ES-I3 (cell line): ENCODE measurements around the gene ZNF222.

Experiments
- H3K36me3 ChIP-seq: 2 replicates; pipeline ENCODE4 v1.6.1; 2013; ENCODE audit warnings: mild to moderate bottlenecking, low read length, control low read depth, moderate library complexity; ENCODE audit not compliant: insufficient read depth
- H3K4me1 ChIP-seq: 2 replicates; pipeline ENCODE4 v1.6.1; 2013; ENCODE audit warnings: mild to moderate bottlenecking, control low read depth, low read length; ENCODE audit not compliant: insufficient read depth
- H3K9ac ChIP-seq: 2 replicates; pipeline ENCODE4 v1.6.1; 2013; ENCODE audit warnings: low read depth, mild to moderate bottlenecking, low read length, moderate library complexity
- H3K9me3 ChIP-seq: 2 replicates; pipeline ENCODE4 v1.6.1; 2013; ENCODE audit warnings: mild to moderate bottlenecking, low read length, moderate library complexity; ENCODE audit not compliant: control insufficient read depth, insufficient read depth

ZNF222 gene

DNA sequence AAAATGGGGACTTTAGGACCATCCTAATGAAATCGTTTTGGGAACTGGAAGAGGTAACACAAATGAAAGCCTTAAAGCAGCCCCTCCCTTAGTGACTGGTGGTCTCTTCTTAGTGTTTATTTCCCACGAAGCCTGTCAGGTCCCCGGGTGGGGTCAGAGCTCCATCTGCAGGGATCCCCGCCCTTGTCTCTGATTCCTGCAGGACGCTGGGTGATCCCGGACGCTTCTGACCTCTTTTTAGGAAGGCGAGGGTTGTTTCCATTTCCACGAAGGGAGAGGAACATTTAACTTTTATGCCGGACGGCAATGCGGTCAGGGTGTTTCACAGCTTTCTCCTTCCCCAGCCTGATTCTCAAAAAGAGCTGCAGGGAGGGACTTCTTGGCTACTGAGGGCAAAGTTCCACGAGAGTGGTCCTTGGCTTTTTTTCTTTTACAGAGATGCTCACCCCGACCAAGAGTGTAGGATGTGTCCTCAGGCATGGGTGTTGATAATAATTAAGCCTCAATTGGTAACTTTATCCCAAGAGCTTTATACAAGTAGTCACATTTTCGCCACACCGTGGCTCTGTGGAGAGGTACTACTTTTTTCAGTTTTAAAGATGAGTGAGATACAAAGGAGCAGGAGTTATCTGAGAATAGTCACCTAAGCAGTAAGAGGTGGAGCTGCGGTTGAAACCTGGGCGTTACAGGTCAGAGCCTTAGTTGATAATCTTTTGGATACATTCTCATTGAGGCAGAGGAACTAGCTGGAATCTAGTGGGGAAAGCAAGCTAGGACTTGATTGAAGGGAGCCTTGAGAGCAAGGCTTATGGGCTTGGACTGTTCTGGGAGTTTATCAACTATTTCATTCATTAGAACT, 47.6 kb downstream of the ZNF222 start:
- no peaks in the 10 kb centered on the region for H3K9me3 ChIP-seq
- H3K9ac ChIP-seq = peak overlapping the region; percentile 65
- H3K36me3 ChIP-seq = no peaks in the 10 kb centered on the region
- H3K4me1 ChIP-seq = no peaks in the 10 kb centered on the region

DNA sequence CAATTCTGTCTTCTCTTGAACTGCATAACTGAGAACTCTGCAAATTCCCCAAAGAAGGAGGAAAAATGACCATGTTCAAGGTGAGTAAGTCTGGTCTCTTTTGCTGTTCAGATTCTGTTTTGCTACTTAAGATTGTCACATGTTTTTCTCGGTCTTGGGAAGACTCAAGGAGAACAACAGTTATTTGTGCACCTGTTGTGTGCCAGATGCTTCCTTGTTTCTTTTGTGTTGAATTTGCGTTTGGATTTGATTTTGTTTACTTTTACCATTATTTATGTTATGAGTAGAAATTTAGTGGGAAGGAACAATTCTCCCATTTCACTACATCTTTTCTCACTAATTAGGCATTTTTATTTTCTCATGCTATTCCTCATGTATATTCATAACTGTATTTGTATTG, 51.1 kb downstream of the ZNF222 start:
- H3K36me3 ChIP-seq = 0 out of 2 replicates have a peak, but pooled peaks cover 2% of the 10 kb centered on the region
- H3K9me3 ChIP-seq = no peaks in the 10 kb centered on the region

More for the DNA sequence above, 51.1 kb downstream of the ZNF222 start:
- Histone ChIP-seq H3K9ac (no peak overlapping the region), H3K4me1 (no peaks in the 10 kb centered on the region)
